PC-9 (cell line): ENCODE measurements around the gene SORBS1.

ENCODE experiments used
- EZH2 ChIP-seq: fragments of 200-600 bp; sonication (generic); IDR thresholded peaks from 2 replicates; pipeline ENCODE4 v1.8.0; 2017; ENCODE audit warnings: antibody characterized with exemption, low read depth
- TF ChIP-seq, protein P1 (sequence below): fragments of 200-600 bp; sonication (generic); conservative IDR thresholded peaks from 2 replicates; pipeline ENCODE4 v1.6.1; 2017; ENCODE audit warnings: mixed run types, antibody characterized with exemption, mild to moderate bottlenecking, moderate library complexity

DNA sequence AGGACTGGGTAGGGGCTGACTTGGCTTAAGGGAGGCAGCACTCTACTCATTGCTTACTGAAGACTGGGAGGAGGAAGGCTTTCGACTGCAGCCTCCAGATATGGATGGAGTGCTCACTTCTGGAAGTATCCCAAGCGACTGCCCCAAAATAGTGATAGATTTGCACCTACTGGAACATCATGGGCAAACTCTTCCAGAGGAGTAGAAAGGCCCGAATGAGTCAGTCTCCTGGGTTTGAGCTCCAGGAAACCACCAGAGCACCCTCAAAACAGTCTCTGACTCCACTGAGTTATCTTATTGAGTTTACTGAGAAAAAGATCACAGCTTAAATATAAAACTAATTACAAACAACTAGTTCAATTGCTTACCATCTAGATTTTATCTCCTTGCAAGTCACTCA, 233.2 kb downstream of the SORBS1 start:
- TF ChIP-seq, protein P1, sequence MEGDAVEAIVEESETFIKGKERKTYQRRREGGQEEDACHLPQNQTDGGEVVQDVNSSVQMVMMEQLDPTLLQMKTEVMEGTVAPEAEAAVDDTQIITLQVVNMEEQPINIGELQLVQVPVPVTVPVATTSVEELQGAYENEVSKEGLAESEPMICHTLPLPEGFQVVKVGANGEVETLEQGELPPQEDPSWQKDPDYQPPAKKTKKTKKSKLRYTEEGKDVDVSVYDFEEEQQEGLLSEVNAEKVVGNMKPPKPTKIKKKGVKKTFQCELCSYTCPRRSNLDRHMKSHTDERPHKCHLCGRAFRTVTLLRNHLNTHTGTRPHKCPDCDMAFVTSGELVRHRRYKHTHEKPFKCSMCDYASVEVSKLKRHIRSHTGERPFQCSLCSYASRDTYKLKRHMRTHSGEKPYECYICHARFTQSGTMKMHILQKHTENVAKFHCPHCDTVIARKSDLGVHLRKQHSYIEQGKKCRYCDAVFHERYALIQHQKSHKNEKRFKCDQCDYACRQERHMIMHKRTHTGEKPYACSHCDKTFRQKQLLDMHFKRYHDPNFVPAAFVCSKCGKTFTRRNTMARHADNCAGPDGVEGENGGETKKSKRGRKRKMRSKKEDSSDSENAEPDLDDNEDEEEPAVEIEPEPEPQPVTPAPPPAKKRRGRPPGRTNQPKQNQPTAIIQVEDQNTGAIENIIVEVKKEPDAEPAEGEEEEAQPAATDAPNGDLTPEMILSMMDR, result no peak
- no peak for TF ChIP-seq EZH2
